MM.1S (cell line): ENCODE measurements around the gene BEAN1.

Source experiments
- DNase-seq: peaks from one replicate; pipeline ENCODE4 v3.0.0-alpha.2; 2015
- H2AFZ ChIP-seq: fragments of 300-600 bp; sonication (generic); 2 replicates; pipeline ENCODE4 v1.6.0; 2016; ENCODE audit warnings: antibody characterized with exemption, low read length
- H3F3A ChIP-seq: fragments of 300-600 bp; sonication (generic); 2 replicates; pipeline ENCODE4 v1.6.1; 2016; ENCODE audit warnings: mild to moderate bottlenecking, antibody characterized with exemption, low read length, moderate library complexity, mixed read lengths; ENCODE audit not compliant: insufficient read depth
- H3K27ac ChIP-seq: fragments of 300-600 bp; sonication (generic); 2 replicates; pipeline ENCODE4 v1.5.1; 2016; ENCODE audit warnings: mild to moderate bottlenecking, low read length
- H3K27me3 ChIP-seq: fragments of 300-600 bp; sonication (generic); replicated peaks from 2 replicates; pipeline ENCODE4 v1.6.0; 2016; ENCODE audit warnings: low read length; ENCODE audit not compliant: insufficient read depth
- H3K36me3 ChIP-seq: fragments of 300-600 bp; sonication (generic); replicated peaks from 2 replicates; pipeline ENCODE4 v1.6.1; 2016; ENCODE audit warnings: mild to moderate bottlenecking, low read length, mixed read lengths; ENCODE audit not compliant: insufficient read depth
- H3K4me1 ChIP-seq: fragments of 300-600 bp; sonication (generic); 2 replicates; pipeline ENCODE4 v1.6.1; 2016; ENCODE audit warnings: low read length, mixed read lengths
- H3K4me2 ChIP-seq: fragments of 300-600 bp; sonication (generic); 2 replicates; pipeline ENCODE4 v1.6.0; 2016; ENCODE audit warnings: low read depth, low read length
- H3K4me3 ChIP-seq: fragments of 300-600 bp; sonication (generic); 2 replicates; pipeline ENCODE4 v1.5.1; 2016; ENCODE audit warnings: low read length, mixed read lengths
- H3K79me2 ChIP-seq: fragments of 300-600 bp; sonication (generic); 2 replicates; pipeline ENCODE4 v1.6.1; 2016; ENCODE audit warnings: mixed run types, low read length, mixed read lengths
- H3K9ac ChIP-seq: fragments of 300-600 bp; sonication (generic); 2 replicates; pipeline ENCODE4 v1.6.1; 2016; ENCODE audit warnings: low read length, mixed read lengths
- H3K9me2 ChIP-seq: fragments of 300-600 bp; sonication (generic); replicated peaks from 2 replicates; pipeline ENCODE4 v1.6.1; 2016; ENCODE audit warnings: mild to moderate bottlenecking, low read length, mixed read lengths; ENCODE audit not compliant: insufficient read depth
- H3K9me3 ChIP-seq: fragments of 300-600 bp; sonication (generic); replicated peaks from 2 replicates; pipeline ENCODE4 v1.6.1; 2016; ENCODE audit warnings: mild to moderate bottlenecking, low read length, mixed read lengths; ENCODE audit not compliant: insufficient read depth
- H4K20me1 ChIP-seq: fragments of 300-600 bp; sonication (generic); 2 replicates; pipeline ENCODE4 v1.6.1; 2016; ENCODE audit warnings: mild to moderate bottlenecking, low read length, moderate library complexity, mixed read lengths; ENCODE audit not compliant: insufficient read depth
- EZH2 ChIP-seq: fragments of 300-600 bp; sonication (generic); optimal IDR thresholded peaks from 2 replicates; pipeline ENCODE3; 2017; ENCODE audit warnings: low read depth, mild to moderate bottlenecking, antibody characterized with exemption, low read length, mixed read lengths
- EZH2phosphoT487 ChIP-seq: fragments of 300-600 bp; sonication (generic); IDR thresholded peaks from 2 replicates; pipeline ENCODE4 v1.6.1; 2018; ENCODE audit warnings: antibody characterized with exemption, low read length
- TF ChIP-seq, protein P1 (sequence below): fragments of 300-600 bp; sonication (generic); IDR thresholded peaks from 2 replicates; pipeline ENCODE4 v1.5.1; 2016; ENCODE audit warnings: antibody characterized with exemption, low read length, mixed read lengths

The BEAN1 gene

DNA sequence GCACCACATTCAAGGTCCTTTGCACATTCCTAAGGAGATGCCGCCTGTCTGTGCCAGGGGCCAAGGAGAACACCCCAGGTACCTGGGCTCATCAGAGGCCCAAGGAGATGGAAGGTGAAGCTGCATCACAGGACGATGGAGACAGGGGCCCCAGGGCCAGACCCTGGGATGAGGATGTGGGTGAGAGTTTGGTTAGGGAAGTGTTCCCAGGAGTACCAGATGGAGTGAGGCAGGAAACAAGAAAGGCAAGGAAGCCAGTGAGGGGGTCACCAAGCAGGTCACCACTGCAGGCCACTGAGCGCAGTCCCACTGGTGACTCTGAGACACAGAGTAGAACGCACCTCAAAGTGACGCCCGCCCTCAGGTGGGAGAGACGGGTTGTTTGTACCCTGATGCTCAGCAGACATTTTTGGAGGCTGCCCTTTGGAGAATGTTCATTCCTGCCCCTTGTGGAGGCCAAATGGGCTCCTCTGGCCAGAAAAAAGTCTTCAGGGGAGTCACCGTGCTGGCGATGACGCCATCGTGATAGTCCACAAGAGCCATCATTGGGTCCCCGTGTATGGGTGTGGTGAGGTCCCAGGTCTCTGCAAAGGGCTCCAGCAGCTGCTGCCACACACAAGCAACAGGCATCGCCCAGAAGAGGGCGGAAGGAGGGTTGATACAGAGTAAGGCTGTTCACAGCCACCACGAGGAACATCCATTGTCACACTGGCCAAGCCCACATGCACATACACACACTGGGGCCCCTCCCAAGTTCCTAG is 57.5 kb downstream of the BEAN1 start:
- no peak overlapping the region for H3K27ac ChIP-seq
- H2AFZ ChIP-seq = no peak overlapping the region
- H3K9me2 ChIP-seq = no peaks in the 10 kb centered on the region
- no peaks in the 10 kb centered on the region for H4K20me1 ChIP-seq
- H3K4me2 ChIP-seq = no peak overlapping the region
- H3K4me3 ChIP-seq = no peak overlapping the region
- H3K79me2 ChIP-seq = no peaks in the 10 kb centered on the region
- H3F3A ChIP-seq = peaks cover 12% of the 10 kb centered on the region
- no peak for DNase-seq
- no peak overlapping the region for H3K9ac ChIP-seq
- H3K9me3 ChIP-seq = no peaks in the 10 kb centered on the region
- peaks cover 20% of the 10 kb centered on the region for H3K4me1 ChIP-seq
- no peaks in the 10 kb centered on the region for H3K36me3 ChIP-seq
- no peaks in the 10 kb centered on the region for H3K27me3 ChIP-seq
- TF ChIP-seq EZH2phosphoT487 (no peak), EZH2 (no peak)
- TF ChIP-seq, protein P1, sequence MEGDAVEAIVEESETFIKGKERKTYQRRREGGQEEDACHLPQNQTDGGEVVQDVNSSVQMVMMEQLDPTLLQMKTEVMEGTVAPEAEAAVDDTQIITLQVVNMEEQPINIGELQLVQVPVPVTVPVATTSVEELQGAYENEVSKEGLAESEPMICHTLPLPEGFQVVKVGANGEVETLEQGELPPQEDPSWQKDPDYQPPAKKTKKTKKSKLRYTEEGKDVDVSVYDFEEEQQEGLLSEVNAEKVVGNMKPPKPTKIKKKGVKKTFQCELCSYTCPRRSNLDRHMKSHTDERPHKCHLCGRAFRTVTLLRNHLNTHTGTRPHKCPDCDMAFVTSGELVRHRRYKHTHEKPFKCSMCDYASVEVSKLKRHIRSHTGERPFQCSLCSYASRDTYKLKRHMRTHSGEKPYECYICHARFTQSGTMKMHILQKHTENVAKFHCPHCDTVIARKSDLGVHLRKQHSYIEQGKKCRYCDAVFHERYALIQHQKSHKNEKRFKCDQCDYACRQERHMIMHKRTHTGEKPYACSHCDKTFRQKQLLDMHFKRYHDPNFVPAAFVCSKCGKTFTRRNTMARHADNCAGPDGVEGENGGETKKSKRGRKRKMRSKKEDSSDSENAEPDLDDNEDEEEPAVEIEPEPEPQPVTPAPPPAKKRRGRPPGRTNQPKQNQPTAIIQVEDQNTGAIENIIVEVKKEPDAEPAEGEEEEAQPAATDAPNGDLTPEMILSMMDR = no peak

DNA sequence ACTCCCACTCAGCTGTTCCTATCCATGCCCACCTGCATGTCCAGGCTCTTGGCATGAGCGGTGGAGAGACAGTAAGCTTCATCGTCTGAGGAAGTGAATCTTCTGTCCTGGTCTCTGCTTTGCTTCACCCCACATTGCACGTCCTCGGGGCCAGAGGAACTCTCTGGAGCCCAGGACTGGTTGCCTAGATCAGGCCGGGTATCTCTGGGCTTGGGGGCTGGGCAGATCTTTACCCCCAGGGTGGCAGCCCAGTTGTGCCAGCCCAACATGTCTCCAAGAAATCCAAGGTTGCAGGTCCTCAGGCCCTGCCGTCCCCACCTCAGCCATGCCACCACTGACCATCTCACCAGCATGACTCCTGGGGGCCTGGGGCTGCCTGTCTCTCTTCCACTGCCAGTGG is 58.3 kb downstream of the BEAN1 start:
- no peak overlapping the region for H3K4me2 ChIP-seq
- H3K9me2 ChIP-seq = no peaks in the 10 kb centered on the region
- H3K4me1 ChIP-seq = peaks cover 20% of the 10 kb centered on the region
- TF ChIP-seq EZH2 (no peak), EZH2phosphoT487 (no peak)
- TF ChIP-seq, protein P1 = no peak
- no peaks in the 10 kb centered on the region for H3K27me3 ChIP-seq
- no peak overlapping the region for H2AFZ ChIP-seq
- DNase-seq = no peak
- H3K4me3 ChIP-seq = no peak overlapping the region
- no peaks in the 10 kb centered on the region for H3K9me3 ChIP-seq
- no peaks in the 10 kb centered on the region for H3K79me2 ChIP-seq
- H3K27ac ChIP-seq = no peak overlapping the region
- H4K20me1 ChIP-seq = no peaks in the 10 kb centered on the region
- peaks cover 12% of the 10 kb centered on the region for H3F3A ChIP-seq
- no peaks in the 10 kb centered on the region for H3K36me3 ChIP-seq
- H3K9ac ChIP-seq = no peak overlapping the region

DNA sequence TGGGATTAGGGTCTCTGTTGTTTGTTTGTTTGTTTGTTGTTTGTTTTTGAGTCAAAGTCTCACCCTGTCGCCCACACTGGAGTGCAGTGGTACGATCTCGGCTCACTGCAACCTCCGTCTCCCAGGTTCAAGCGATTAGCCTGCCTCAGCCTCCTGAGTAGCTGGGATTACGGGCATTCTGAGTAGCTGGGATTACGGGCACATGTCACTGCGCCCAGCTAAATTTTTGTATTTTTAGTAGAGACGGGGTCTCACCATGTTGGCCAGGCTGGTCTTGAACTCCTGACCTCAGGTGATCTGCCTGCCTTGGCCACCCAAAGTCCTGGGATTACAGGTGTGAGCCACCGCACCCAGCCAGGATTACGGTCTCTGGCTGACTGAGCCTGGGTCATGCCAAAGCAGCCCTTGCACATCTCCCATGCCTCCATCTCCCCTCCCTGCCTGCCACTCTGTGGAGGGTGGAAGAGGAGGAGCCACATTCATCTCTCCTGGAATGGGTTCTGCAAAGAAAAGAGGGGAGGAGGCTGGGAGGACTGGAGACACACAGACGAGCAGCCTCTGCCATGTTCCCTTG is 59.2 kb downstream of the BEAN1 start:
- TF ChIP-seq EZH2phosphoT487 (no peak), EZH2 (no peak)
- TF ChIP-seq, protein P1 = no peak
- no peaks in the 10 kb centered on the region for H3K27me3 ChIP-seq
- no peaks in the 10 kb centered on the region for H4K20me1 ChIP-seq
- H3K9me3 ChIP-seq = no peaks in the 10 kb centered on the region
- H3K36me3 ChIP-seq = no peaks in the 10 kb centered on the region
- no peak overlapping the region for H2AFZ ChIP-seq
- no peak overlapping the region for H3K4me2 ChIP-seq
- H3K79me2 ChIP-seq = no peaks in the 10 kb centered on the region
- H3K4me3 ChIP-seq = no peak overlapping the region
- no peaks in the 10 kb centered on the region for H3K9me2 ChIP-seq
- H3F3A ChIP-seq = peaks cover 12% of the 10 kb centered on the region
- H3K9ac ChIP-seq = no peak overlapping the region
- no peak overlapping the region for H3K27ac ChIP-seq
- H3K4me1 ChIP-seq = peaks cover 20% of the 10 kb centered on the region
- no peak for DNase-seq
